Calu3 (cell line): ENCODE measurements around the gene CPSF4L. TPM values are rescaled to one million over a fixed set of nuclear protein-coding genes. Genes with fewer than 3 reads are reported as not detected.
A peak's percentile ranks its signal among the peaks of the same experiment; 100 is the strongest.

Experiments used
- BruUV-seq: library from RNA; stranded (reverse); fragments of 400-500 nt; replicated peaks from 2 replicates; lab custom pipeline; 2021; lab: Mats Ljungman, UMichigan
- CTCF ChIA-PET: fragments of 300-600 bp; sonication (Branson Sonifier 250); formaldehyde crosslinking; loops from one replicate; lab custom pipeline; 2022; ENCODE audit warnings: antibody characterized with exemption; lab: Charles Lee
- DNase-seq: peaks from one replicate; pipeline ENCODE4 v3.0.0; 2022
- H3K27ac Mint-ChIP-seq: one replicate; pipeline ENCODE4 v1.8.0; 2022; ENCODE audit warnings: mixed read lengths; ENCODE audit not compliant: unreplicated experiment
- H3K27me3 Mint-ChIP-seq: one replicate; pipeline ENCODE4 v1.8.0; 2022; ENCODE audit warnings: mixed read lengths; ENCODE audit not compliant: unreplicated experiment
- H3K36me3 Mint-ChIP-seq: one replicate; pipeline ENCODE4 v1.8.0; 2022; ENCODE audit warnings: mild to moderate bottlenecking, moderate library complexity, mixed read lengths; ENCODE audit not compliant: insufficient read depth, unreplicated experiment
- H3K4me1 Mint-ChIP-seq: one replicate; pipeline ENCODE4 v1.8.0; 2022; ENCODE audit warnings: mild to moderate bottlenecking, low read depth, mixed read lengths; ENCODE audit not compliant: unreplicated experiment
- H3K4me3 Mint-ChIP-seq: one replicate; pipeline ENCODE4 v1.8.0; 2022; ENCODE audit warnings: mild to moderate bottlenecking, low read depth, moderate library complexity, mixed read lengths; ENCODE audit not compliant: unreplicated experiment
- H3K9me3 Mint-ChIP-seq: one replicate; pipeline ENCODE4 v1.8.0; 2022; ENCODE audit warnings: low read depth, mixed read lengths; ENCODE audit not compliant: unreplicated experiment
- CTCF ChIP-seq: fragments of 200-600 bp; IDR thresholded peaks from one replicate; pipeline ENCODE4 v1.8.0; 2022; ENCODE audit warnings: antibody characterized with exemption; ENCODE audit not compliant: unreplicated experiment
- intact Hi-C: fragments of 100-400 bp; cut with micrococcal nuclease; formaldehyde crosslinking; loops from one replicate; pipeline ENCODE4 v1.10.0; 2022; ENCODE audit not compliant: unreplicated experiment
- total RNA-seq: library from RNA; stranded (reverse); gene quantifications from 2 replicates; pipeline ENCODE4 v1.2.3, GENCODE V29; 2022

CPSF4L gene
- total RNA-seq, 1 experiment from 2014 or later: not detected

GRCh38 chr17:73292031-73292531 is 30.4 kb upstream of the CPSF4L start:
- TSS peak; percentile 97 for BruUV-seq
- Mint-ChIP-seq H3K27me3 (no peaks in the 10 kb centered on the region), H3K36me3 (peaks cover 58% of the 10 kb centered on the region), H3K9me3 (no peaks in the 10 kb centered on the region), H3K27ac (peak overlapping the region; percentile 91), H3K4me1 (peaks cover 70% of the 10 kb centered on the region), H3K4me3 (peak overlapping the region; percentile 52)
- intact Hi-C loops: no loop called here
- no peak for TF ChIP-seq CTCF
- CTCF ChIA-PET: interaction anchor here (0.5 to 1.8 kb wide), 7 partner anchors 16 to 78 kb away, joined by 3 to 12 read pairs (median 6); a partner anchor contains a TSS
- peak; percentile 58 for DNase-seq

- Mint-ChIP-seq H3K27ac (peak overlapping the region; percentile 91), H3K4me3 (peak overlapping the region; percentile 52), H3K36me3 (peaks cover 60% of the 10 kb centered on the region), H3K4me1 (peaks cover 77% of the 10 kb centered on the region), H3K27me3 (no peaks in the 10 kb centered on the region), H3K9me3 (no peaks in the 10 kb centered on the region)
- no peak for TF ChIP-seq CTCF
- CTCF ChIA-PET: interaction anchor here (0.7 to 1.8 kb wide), 7 partner anchors 17 to 78 kb away, joined by 3 to 12 read pairs (median 5); a partner anchor contains a TSS
- peak; percentile 86 for DNase-seq
- BruUV-seq: no TSS peak
- intact Hi-C loops: no loop called here
These were observed 29.7 kb upstream of the CPSF4L start for GRCh38 chr17:73291260-73291801.

GRCh38 chr17:73290399-73291259 is 28.9 kb upstream of the CPSF4L start:
- BruUV-seq: no TSS peak
- H3K9me3 Mint-ChIP-seq: no peaks in the 10 kb centered on the region
- peaks cover 80% of the 10 kb centered on the region for H3K4me1 Mint-ChIP-seq
- DNase-seq: no peak
- H3K36me3 Mint-ChIP-seq: peaks cover 66% of the 10 kb centered on the region
- H3K4me3 Mint-ChIP-seq: peak overlapping the region; percentile 52
- CTCF ChIA-PET: interaction anchor here (0.7 to 1.8 kb wide), 5 partner anchors 17 to 79 kb away, joined by 3 to 12 read pairs (median 9); a partner anchor contains a TSS
- H3K27ac Mint-ChIP-seq: peak overlapping the region; percentile 91
- H3K27me3 Mint-ChIP-seq: no peaks in the 10 kb centered on the region
- intact Hi-C loops: no loop called here
- no peak for TF ChIP-seq CTCF

DNA sequence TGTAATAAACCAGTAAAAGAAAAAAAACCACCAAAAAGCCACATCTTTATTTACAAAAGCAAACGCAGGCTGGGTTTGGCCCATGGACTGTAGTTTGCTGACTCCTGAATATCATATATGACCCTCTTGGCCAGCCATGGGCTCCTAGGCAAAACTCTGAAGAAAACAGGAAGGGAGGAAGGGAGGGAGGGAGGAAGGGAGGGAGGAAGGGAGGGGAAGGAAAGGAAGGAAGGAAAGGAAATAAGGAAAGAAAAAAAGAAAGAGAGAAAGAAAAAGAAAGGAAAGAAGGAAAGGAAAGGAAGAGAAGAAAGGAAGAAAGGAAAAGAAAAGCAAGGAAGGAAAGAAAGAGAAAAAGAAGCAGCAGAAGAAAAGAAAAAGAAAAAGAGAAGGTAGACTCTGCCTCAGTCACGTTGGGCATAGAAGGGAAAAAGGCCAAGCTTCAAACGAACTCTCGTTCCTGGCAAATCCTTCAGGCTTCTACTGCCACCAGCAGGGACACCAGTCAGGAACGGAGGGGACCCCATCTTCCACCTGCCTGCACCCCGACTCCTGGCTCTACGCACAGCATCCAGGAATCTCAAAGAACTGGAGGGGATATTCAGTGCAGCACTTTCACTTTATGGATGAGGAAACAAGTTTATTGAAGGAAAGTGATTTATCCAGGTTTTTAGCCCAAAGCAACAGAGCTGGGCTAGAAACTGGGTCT is 28.0 kb upstream of the CPSF4L start:
- TF ChIP-seq CTCF: no peak
- intact Hi-C loops: no loop called here
- no TSS peak for BruUV-seq
- CTCF ChIA-PET: no interaction called here
- Mint-ChIP-seq H3K27me3 (no peaks in the 10 kb centered on the region), H3K4me1 (peaks cover 80% of the 10 kb centered on the region), H3K27ac (peak overlapping the region; percentile 67), H3K36me3 (peaks cover 66% of the 10 kb centered on the region), H3K4me3 (peak overlapping the region; percentile 30), H3K9me3 (no peaks in the 10 kb centered on the region)
- no peak for DNase-seq
